Ecto neural progenitor cell (in vitro differentiated cells): ENCODE measurements around the gene ACOT8.
"Not testable (repeated sequence)": the region's sequence is repeated elsewhere in the genome, so short reads cannot be mapped to it uniquely, and the experiment has no call there.

Source experiments
- DNase-seq: peaks from one replicate; pipeline ENCODE4 v3.0.0-alpha.2; 2018; ENCODE audit warnings: low spot score

ACOT8 gene

GRCh38 chr20:45887346-45887715, 30.1 kb upstream of the ACOT8 start, which contains the start of gene SPATA25:
SPATA25 (minus strand) TSS chr20:45887622; CDS start chr20:45887590, 32 bp downstream.
- no peak for DNase-seq

- no peak for DNase-seq
These were observed 29.6 kb upstream of the ACOT8 start for GRCh38 chr20:45886590-45887345.

- DNase-seq = no peak
These were observed 25.9 kb upstream of the ACOT8 start for GRCh38 chr20:45883100-45883469.

- no peak for DNase-seq
These were observed 25.4 kb upstream of the ACOT8 start for GRCh38 chr20:45882469-45883099.

- peak; percentile 99 for DNase-seq
These were observed 24.0 kb upstream of the ACOT8 start, which contains the start of gene ZSWIM1 for GRCh38 chr20:45880988-45881788. ZSWIM1 (plus strand) TSS chr20:45881227; CDS start chr20:45882593, 1,366 bp downstream.

GRCh38 chr20:45878076-45878761, 21.0 kb upstream of the ACOT8 start:
- DNase-seq = no peak

- no peak for DNase-seq
These were observed 17.4 kb upstream of the ACOT8 start for GRCh38 chr20:45874576-45874975.

- not testable (repeated sequence) for DNase-seq
These were observed 16.9 kb upstream of the ACOT8 start for GRCh38 chr20:45874104-45874481.

GRCh38 chr20:45873409-45874103, 16.4 kb upstream of the ACOT8 start:
- DNase-seq = no peak

- no peak for DNase-seq
These were observed 15.4 kb upstream of the ACOT8 start for GRCh38 chr20:45872626-45873025.

- no peak for DNase-seq
These were observed 10.6 kb upstream of the ACOT8 start for GRCh38 chr20:45867819-45868176.

- DNase-seq = no peak
These were observed 10.1 kb upstream of the ACOT8 start for GRCh38 chr20:45867136-45867818.

GRCh38 chr20:45866454-45866853, 9.3 kb upstream of the ACOT8 start:
- no peak for DNase-seq

- no peak for DNase-seq
These were observed 6.6 kb upstream of the ACOT8 start for GRCh38 chr20:45863543-45864470.

- no peak for DNase-seq
These were observed 4.3 kb upstream of the ACOT8 start for GRCh38 chr20:45861221-45862075.

GRCh38 chr20:45860560-45861220, 3.5 kb upstream of the ACOT8 start:
- no peak for DNase-seq

- DNase-seq = no peak
These were observed 2.7 kb upstream of the ACOT8 start for GRCh38 chr20:45859916-45860315.

GRCh38 chr20:45857882-45858216, 657 bp upstream of the ACOT8 start:
- DNase-seq = no peak

GRCh38 chr20:45853484-45853883, 3.7 kb downstream of the ACOT8 start:
- DNase-seq = no peak
